MCF 10A (cell line): Measurements from ENCODE around the gene FIGLA. TPM values are rescaled to one million over a fixed set of nuclear protein-coding genes. Genes with fewer than 3 reads are reported as not detected.

Experiments used
- BruUV-seq: library from RNA; stranded (reverse); fragments of 400-500 nt; replicated peaks from 2 replicates; lab custom pipeline; 2021; lab: Mats Ljungman, UMichigan
- CTCF ChIA-PET: fragments of 300-600 bp; sonication (Branson Sonifier 250); formaldehyde crosslinking; extraction: SDS; loops from one replicate; lab custom pipeline; 2021; ENCODE audit warnings: antibody characterized with exemption, inconsistent platforms; lab: Yijun Ruan, JAX
- POLR2A ChIA-PET: fragments of 300-600, 350-650 bp; sonication (Branson Sonifier 250); formaldehyde crosslinking; extraction: SDS; loops from one replicate; lab custom pipeline; 2020; ENCODE audit warnings: antibody characterized with exemption, inconsistent platforms; lab: Yijun Ruan, JAX
- DNase-seq: peaks from one replicate; pipeline ENCODE4 v3.0.0-alpha.2; 2018; ENCODE audit not compliant: unreplicated experiment
- H3K27ac Mint-ChIP-seq: one replicate; pipeline ENCODE4 v1.8.0; 2022; ENCODE audit warnings: mild to moderate bottlenecking, low read depth, mixed read lengths; ENCODE audit not compliant: unreplicated experiment
- H3K27me3 Mint-ChIP-seq: one replicate; pipeline ENCODE4 v1.8.0; 2022; ENCODE audit warnings: mixed read lengths; ENCODE audit not compliant: insufficient read depth, unreplicated experiment
- H3K36me3 Mint-ChIP-seq: one replicate; pipeline ENCODE4 v1.8.0; 2022; ENCODE audit warnings: mild to moderate bottlenecking, moderate library complexity, mixed read lengths; ENCODE audit not compliant: insufficient read depth, unreplicated experiment
- H3K4me1 Mint-ChIP-seq: one replicate; pipeline ENCODE4 v1.8.0; 2022; ENCODE audit warnings: mixed read lengths; ENCODE audit not compliant: insufficient read depth, unreplicated experiment
- H3K4me3 Mint-ChIP-seq: one replicate; pipeline ENCODE4 v1.8.0; 2022; ENCODE audit warnings: mild to moderate bottlenecking, moderate library complexity, mixed read lengths; ENCODE audit not compliant: unreplicated experiment
- H3K9me3 Mint-ChIP-seq: one replicate; pipeline ENCODE4 v1.8.0; 2022; ENCODE audit warnings: mixed read lengths; ENCODE audit not compliant: unreplicated experiment
- CTCF ChIP-seq: fragments of 200-600 bp; IDR thresholded peaks from one replicate; pipeline ENCODE4 v1.8.0; 2022; ENCODE audit warnings: antibody characterized with exemption, mild to moderate bottlenecking; ENCODE audit not compliant: unreplicated experiment
- intact Hi-C: fragments of 100-400 bp; cut with micrococcal nuclease; formaldehyde crosslinking; loops from 2 replicates; pipeline ENCODE4 v1.14.1; 2022
- total RNA-seq: library from RNA; stranded (reverse); gene quantifications from 2 replicates; pipeline ENCODE4 v1.2.3, GENCODE V29; 2022

The FIGLA gene
- total RNA-seq, 1 experiment from 2014 or later: not detected

GRCh38 chr2:70766357-70767078 lies 23.9 kb downstream of the FIGLA start:
- CTCF ChIA-PET: interaction anchor here (1.2 kb wide), 1 partner anchor 25 kb away, joined by 3 read pairs; no protein-coding TSS in a partner anchor
- intact Hi-C loops: no loop called here
- H3K27me3 Mint-ChIP-seq: peaks cover 60% of the 10 kb centered on the region
- TF ChIP-seq CTCF: no peak
- no peaks in the 10 kb centered on the region for H3K36me3 Mint-ChIP-seq
- no TSS peak for BruUV-seq
- DNase-seq: no peak
- H3K4me1 Mint-ChIP-seq: no peaks in the 10 kb centered on the region
- no peak overlapping the region for H3K4me3 Mint-ChIP-seq
- POLR2A ChIA-PET: no interaction called here
- H3K27ac Mint-ChIP-seq: no peak overlapping the region
- H3K9me3 Mint-ChIP-seq: no peaks in the 10 kb centered on the region

- no TSS peak for BruUV-seq
- H3K4me3 Mint-ChIP-seq: no peak overlapping the region
- peaks cover 6% of the 10 kb centered on the region for H3K36me3 Mint-ChIP-seq
- no peaks in the 10 kb centered on the region for H3K9me3 Mint-ChIP-seq
- no peak overlapping the region for H3K27ac Mint-ChIP-seq
- ChIA-PET CTCF (interaction anchor here (0.8 kb wide), 1 partner anchor 19 kb away, joined by 3 read pairs; no protein-coding TSS in a partner anchor), POLR2A (no interaction called here)
- no peaks in the 10 kb centered on the region for H3K4me1 Mint-ChIP-seq
- H3K27me3 Mint-ChIP-seq: peaks cover 70% of the 10 kb centered on the region
- TF ChIP-seq CTCF: no peak
- intact Hi-C loops: no loop called here
- no peak for DNase-seq
These were observed 24.9 kb downstream of the FIGLA start for GRCh38 chr2:70765507-70765906.

GRCh38 chr2:70759446-70759845 lies 31.0 kb downstream of the FIGLA start:
- Mint-ChIP-seq H3K27me3 (peaks cover 25% of the 10 kb centered on the region), H3K9me3 (no peaks in the 10 kb centered on the region), H3K27ac (no peak overlapping the region), H3K4me3 (no peak overlapping the region), H3K4me1 (no peaks in the 10 kb centered on the region), H3K36me3 (peaks cover 6% of the 10 kb centered on the region)
- no TSS peak for BruUV-seq
- CTCF ChIA-PET: interaction anchor here (0.8 kb wide), 1 partner anchor 19 kb away, joined by 3 read pairs; no protein-coding TSS in a partner anchor
- no peak for TF ChIP-seq CTCF
- POLR2A ChIA-PET: no interaction called here
- intact Hi-C loops: no loop called here
- DNase-seq: no peak

- Mint-ChIP-seq H3K27ac (no peak overlapping the region), H3K9me3 (no peaks in the 10 kb centered on the region), H3K27me3 (peaks cover 19% of the 10 kb centered on the region), H3K4me3 (no peak overlapping the region), H3K4me1 (no peaks in the 10 kb centered on the region), H3K36me3 (peaks cover 6% of the 10 kb centered on the region)
- intact Hi-C loops: no loop called here
- TF ChIP-seq CTCF: no peak
- ChIA-PET POLR2A (no interaction called here), CTCF (interaction anchor here (1.3 kb wide), 1 partner anchor 27 kb away, joined by 3 read pairs; no protein-coding TSS in a partner anchor)
- BruUV-seq: no TSS peak
- DNase-seq: no peak
These were observed 32.5 kb downstream of the FIGLA start for GRCh38 chr2:70757966-70758365.
